Neutrophil (primary cell): ENCODE data around the gene PDXP.

ENCODE experiments used
- H3K27ac ChIP-seq: fragments of 200-600 bp; sonication (generic); 2 replicates; pipeline ENCODE4 v1.5.1; 2016; ENCODE audit warnings: mild to moderate bottlenecking, moderate library complexity
- H3K27me3 ChIP-seq: fragments of 200-600 bp; sonication (generic); 2 replicates; pipeline ENCODE4 v1.6.0; 2016; ENCODE audit warnings: mild to moderate bottlenecking
- H3K36me3 ChIP-seq: fragments of 200-600 bp; sonication (generic); 2 replicates; pipeline ENCODE4 v1.5.1; 2017
- H3K4me1 ChIP-seq, 2 experiments: fragments of 200-600 bp in 1 of 2; sonication (generic) in 1 of 2; 1 replicate in 1 of 2; 2 replicates in 1 of 2; pipeline versions ENCODE4 v1.5.1 to v1.6.1; 2013 to 2016; ENCODE audit warnings: low read depth in 1 of 2, low read length in 1 of 2, mild to moderate bottlenecking in 1 of 2, moderate library complexity in 1 of 2; ENCODE audit not compliant: control insufficient read depth in 1 of 2, insufficient read depth in 1 of 2
- H3K4me3 ChIP-seq, 2 experiments: fragments of 200-600 bp in 1 of 2; sonication (generic) in 1 of 2; 1 replicate in 1 of 2; 2 replicates in 1 of 2; pipeline ENCODE4 v1.5.1; 2013 to 2016; ENCODE audit warnings: low read depth in 1 of 2, low read length in 1 of 2, mild to moderate bottlenecking in 1 of 2, moderate library complexity in 1 of 2
- H3K9me3 ChIP-seq: fragments of 200-600 bp; sonication (generic); 2 replicates; pipeline ENCODE4 v1.5.1; 2016
- TF ChIP-seq, protein P1 (sequence below): fragments of 200-600 bp; sonication (generic); IDR thresholded peaks from 2 replicates; pipeline ENCODE4 v1.5.1; 2016; ENCODE audit warnings: antibody characterized with exemption

PDXP gene

GRCh38 chr22:37641561-37641949, 17.0 kb upstream of the PDXP start:
- TF ChIP-seq, protein P1, sequence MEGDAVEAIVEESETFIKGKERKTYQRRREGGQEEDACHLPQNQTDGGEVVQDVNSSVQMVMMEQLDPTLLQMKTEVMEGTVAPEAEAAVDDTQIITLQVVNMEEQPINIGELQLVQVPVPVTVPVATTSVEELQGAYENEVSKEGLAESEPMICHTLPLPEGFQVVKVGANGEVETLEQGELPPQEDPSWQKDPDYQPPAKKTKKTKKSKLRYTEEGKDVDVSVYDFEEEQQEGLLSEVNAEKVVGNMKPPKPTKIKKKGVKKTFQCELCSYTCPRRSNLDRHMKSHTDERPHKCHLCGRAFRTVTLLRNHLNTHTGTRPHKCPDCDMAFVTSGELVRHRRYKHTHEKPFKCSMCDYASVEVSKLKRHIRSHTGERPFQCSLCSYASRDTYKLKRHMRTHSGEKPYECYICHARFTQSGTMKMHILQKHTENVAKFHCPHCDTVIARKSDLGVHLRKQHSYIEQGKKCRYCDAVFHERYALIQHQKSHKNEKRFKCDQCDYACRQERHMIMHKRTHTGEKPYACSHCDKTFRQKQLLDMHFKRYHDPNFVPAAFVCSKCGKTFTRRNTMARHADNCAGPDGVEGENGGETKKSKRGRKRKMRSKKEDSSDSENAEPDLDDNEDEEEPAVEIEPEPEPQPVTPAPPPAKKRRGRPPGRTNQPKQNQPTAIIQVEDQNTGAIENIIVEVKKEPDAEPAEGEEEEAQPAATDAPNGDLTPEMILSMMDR, result no peak
- H3K27me3 ChIP-seq, result no peaks in the 10 kb centered on the region
- H3K4me3 ChIP-seq, result no peak overlapping the region
- peaks cover 36 to 61% of the 10 kb centered on the region in 2 experiments for H3K4me1 ChIP-seq
- H3K27ac ChIP-seq, result peak overlapping the region; percentile 95
- H3K36me3 ChIP-seq, result peaks cover 58% of the 10 kb centered on the region
- H3K9me3 ChIP-seq, result no peaks in the 10 kb centered on the region

DNA sequence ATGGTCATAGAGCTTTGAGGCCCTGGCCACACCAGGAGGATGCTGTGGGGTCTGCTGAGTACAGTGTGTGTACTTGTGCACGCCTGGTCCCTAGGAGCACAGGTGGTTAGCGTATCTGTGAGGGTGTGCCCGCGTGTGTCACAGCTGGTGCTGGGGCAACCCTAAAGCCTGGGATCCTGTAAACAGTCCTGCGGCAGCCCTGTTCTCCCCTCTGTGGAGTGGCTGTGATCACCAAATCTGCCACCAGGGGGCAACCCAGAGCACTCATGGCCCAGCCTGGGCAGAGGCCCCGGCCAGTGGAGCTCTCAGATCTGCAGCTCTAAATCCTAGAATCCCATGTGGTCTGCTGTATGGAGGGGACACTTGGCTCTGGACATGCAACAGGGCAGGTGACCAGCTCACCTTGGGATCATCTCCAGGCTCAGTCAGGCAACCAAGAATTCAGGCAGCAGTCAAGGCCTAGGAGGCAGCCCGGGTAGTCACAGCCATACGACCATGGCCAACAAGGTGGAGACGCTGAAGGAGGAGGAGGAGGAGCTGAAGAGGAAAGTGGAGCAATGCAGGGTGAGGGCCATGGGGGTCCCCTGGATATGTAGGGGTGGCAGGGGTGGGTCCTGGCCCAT, 15.2 kb upstream of the PDXP start:
- peaks cover 32 to 45% of the 10 kb centered on the region in 2 experiments for H3K4me1 ChIP-seq

GRCh38 chr22:37647317-37647716, 11.2 kb upstream of the PDXP start:
- H3K27me3 ChIP-seq, result no peaks in the 10 kb centered on the region
- peaks cover 5 to 11% of the 10 kb centered on the region in 2 experiments for H3K4me1 ChIP-seq
- H3K27ac ChIP-seq, result no peak overlapping the region
- peaks cover 100% of the 10 kb centered on the region for H3K36me3 ChIP-seq
- no peak overlapping the region for H3K4me3 ChIP-seq
- H3K9me3 ChIP-seq, result no peaks in the 10 kb centered on the region
- TF ChIP-seq, protein P1, result no peak

More for the DNA sequence above, 15.2 kb upstream of the PDXP start:
- H3K27me3 ChIP-seq, result no peaks in the 10 kb centered on the region
- no peaks in the 10 kb centered on the region for H3K9me3 ChIP-seq
- peaks cover 76% of the 10 kb centered on the region for H3K36me3 ChIP-seq
- H3K4me3 ChIP-seq, result peak overlapping the region in 1 of 2 experiments; percentile 10
- H3K27ac ChIP-seq, result peak overlapping the region; percentile 95
- TF ChIP-seq, protein P1, result peak; percentile 92

DNA sequence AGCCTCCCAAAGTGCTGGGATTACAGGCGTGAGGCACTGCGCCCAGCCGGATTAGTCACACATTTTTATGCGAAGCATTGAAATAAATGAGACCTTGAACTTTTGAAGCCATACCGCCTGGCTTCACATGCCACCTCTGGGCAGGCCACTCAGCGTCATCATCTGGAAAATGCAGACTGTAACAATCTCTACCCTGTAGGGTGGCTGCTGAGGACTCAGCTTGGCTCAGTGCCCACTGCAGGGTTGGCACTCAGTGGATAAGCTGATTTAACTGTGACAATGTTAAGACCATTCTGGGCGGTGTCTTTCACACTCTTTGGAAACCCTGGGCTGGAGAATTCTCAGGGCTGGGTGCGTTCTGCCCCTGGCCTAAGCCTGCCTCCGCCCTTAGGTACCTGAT, 10.6 kb upstream of the PDXP start:
- TF ChIP-seq, protein P1, result no peak
- Histone ChIP-seq H3K36me3 (peaks cover 100% of the 10 kb centered on the region), H3K27ac (no peak overlapping the region), H3K4me1 (peaks cover 5 to 8% of the 10 kb centered on the region in 2 experiments), H3K9me3 (no peaks in the 10 kb centered on the region), H3K27me3 (no peaks in the 10 kb centered on the region), H3K4me3 (no peak overlapping the region)

GRCh38 chr22:37650463-37651136, 7.9 kb upstream of the PDXP start:
- peaks cover 100% of the 10 kb centered on the region for H3K36me3 ChIP-seq
- H3K4me1 ChIP-seq, result no peaks in the 10 kb centered on the region
- no peak overlapping the region for H3K27ac ChIP-seq
- H3K27me3 ChIP-seq, result no peaks in the 10 kb centered on the region
- no peak overlapping the region for H3K4me3 ChIP-seq
- no peaks in the 10 kb centered on the region for H3K9me3 ChIP-seq
- TF ChIP-seq, protein P1, result no peak
